HG03432 (cell line): ENCODE data around the gene UNC5A.

Experiments used
- ATAC-seq: cut with Tn5 transposase; IDR thresholded peaks from one replicate; pipeline ENCODE4 v1.9.1; 2021; ENCODE audit warnings: mild to moderate bottlenecking, moderate library complexity; ENCODE audit not compliant: unreplicated experiment

Gene UNC5A

DNA sequence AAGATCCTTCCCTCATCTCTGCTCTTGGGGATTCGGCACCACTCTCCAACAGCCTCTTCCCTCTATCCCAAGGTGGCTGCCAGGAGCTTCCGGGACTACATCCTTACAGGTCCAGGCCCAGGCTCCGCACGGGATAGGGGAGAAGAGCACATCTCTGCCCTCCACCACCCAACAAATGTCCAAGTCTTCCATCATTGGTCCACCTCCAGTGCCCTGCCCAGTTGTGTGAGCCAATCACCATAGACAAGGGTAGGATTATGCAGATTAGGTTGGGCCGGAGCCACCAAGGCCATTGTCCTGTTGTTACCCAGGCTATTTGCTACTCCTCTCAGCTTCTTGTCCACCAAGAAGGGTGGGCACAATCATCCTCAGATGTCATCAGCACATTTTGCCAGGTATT lies 9.1 kb downstream of the UNC5A start:
- no peak for ATAC-seq

DNA sequence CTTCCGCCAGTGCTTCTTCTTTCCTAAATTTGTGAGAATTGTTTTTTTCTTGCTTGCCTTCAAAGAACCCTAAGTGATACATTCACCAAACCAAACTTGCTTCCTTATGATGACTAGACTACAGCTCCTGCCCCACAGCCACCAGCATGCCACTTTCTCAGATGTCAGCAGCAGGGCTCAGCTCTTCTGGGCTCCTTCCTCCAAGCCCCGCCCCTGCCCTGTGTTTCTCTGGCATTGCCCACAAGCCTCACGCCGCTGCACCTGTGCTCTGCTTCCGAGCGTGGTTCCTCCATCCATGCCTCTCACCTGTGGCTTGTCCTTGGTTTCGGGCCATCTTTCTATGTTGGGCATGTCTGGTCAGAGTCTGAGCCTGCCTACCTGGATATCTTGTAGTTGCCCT lies 10.6 kb downstream of the UNC5A start:
- no peak for ATAC-seq

DNA sequence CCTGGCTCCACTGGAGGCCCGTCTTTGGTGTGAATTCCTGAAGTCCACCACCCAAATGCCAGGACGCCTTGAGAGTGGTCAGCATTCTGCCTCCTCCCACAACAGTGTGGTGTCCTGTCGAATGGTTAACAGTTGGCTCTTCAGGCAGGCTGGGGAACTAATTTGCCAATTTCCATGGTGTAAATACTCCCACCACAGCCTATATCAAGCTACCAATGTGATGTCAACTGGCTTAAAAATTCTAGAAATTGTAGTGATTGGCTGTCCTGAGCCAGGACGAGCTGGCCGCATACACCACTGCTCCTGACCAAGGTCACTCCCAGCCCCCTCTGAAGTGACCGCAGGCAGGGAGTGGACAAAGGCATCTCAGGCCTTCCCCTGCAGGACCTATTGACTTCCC lies 11.1 kb downstream of the UNC5A start:
- no peak for ATAC-seq

DNA sequence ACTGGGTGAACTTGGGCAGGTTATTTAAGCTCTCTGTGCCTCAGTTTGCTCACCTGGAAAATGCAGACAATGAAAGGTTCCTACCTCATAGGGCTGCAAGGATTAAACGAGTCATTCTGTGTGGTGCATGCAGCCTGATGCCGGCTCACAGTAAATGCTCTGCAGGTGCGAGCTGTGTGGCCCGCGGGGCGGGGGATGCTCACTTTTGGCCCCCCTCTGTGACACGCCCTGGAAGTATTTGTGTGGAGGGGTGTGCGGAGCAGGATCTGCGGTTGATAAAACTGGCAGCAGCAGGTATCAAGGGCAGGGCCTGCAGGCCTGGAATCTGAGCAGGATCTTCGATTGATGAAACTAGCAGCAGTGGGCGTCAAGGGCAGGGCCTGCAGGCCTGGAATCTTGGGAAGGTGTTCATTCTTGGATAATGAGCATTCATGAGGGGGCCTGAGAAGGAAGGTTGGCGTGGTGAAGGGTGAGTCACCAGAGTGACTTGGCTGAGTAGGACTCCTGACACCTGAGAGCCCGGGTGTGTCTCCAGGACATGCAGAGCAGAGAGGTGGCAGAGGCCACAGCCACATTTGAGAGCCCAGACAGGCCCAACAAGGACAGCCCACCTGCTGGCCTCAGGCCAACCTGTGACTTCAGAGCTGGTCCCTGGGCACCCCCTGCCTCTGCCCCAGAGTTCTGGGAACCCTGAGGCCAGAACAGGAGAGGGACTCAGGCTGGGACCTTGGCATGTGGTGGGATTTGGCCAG lies 11.9 kb downstream of the UNC5A start:
- no peak for ATAC-seq

DNA sequence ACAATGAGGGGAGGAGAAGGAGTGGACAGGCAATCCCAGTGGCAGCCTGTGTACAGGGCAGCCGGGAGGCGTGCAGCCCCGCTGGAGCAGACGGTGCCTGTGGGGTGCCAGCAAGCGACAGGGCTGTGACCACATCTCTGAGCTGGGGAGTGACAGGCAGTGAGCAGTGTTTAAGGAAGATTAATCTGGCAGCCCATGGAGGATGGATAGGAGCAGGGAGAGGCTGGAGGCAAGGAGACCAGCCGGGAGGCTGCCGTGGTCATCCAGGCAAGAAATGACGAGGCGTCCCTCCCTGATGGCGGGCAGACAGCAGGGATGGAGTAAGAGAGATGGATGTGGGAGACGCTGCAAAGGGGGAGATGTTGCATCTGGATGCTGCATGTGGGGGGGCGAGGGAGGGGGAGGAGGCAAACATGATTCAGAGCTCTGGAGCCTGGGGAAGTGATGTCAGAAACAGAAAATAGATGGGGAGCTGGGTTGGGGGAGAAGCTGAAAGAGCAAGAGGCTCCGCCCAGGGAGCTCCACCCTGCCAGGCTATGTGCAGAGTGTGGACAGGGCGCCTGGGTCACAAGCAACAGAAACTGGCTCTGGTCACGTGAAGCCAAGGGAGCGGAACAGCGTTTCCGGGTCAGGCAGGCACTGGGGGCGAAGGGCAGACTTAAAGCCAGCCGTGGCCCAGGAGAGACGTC lies 12.6 kb downstream of the UNC5A start:
- no peak for ATAC-seq

DNA sequence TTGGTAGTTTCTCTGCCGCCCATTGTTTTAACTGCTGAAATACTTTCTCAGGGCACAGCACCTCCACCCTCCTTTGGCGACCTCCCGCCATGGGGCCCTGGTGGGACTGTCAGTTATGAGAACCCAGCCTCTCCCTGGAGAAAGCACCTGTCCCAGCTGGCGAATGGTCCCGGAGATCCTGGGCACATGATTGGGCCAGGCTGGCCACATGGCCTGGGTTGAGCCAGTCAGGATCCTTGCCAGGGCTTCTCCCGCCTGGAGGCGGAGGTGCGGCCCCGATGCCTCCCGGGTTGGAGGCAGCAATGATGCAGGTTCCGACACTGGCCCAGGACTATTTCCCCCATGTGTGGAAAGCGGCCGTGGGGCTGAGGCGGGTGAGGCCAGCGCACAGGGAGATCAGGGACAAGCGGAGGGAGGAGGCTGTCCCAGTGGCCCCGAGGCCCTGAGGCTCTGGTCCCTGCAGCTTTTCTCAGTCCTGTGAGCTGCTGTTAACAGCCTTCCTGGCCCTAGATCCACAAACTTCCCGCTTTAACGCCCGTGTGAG lies 13.6 kb downstream of the UNC5A start:
- no peak for ATAC-seq

DNA sequence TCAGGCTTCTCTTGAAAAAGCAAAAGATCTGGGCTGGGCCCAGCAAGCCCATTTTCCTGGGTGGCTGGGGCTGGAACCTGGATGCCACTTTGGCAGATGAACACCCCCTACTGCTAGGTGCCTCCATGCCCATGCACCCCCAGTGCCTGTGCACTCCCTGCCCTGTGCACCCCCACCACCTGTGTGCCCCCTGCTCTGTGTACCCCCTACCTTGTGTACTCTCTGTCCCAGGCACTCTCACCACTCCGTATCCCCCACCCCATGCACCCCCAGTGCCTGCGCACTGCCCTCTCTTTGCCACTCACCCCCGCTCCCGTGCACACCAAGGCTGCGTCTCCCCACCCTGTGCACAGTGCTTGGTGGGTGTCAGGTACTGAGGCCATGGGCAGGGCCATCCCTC lies 14.2 kb downstream of the UNC5A start:
- no peak for ATAC-seq

DNA sequence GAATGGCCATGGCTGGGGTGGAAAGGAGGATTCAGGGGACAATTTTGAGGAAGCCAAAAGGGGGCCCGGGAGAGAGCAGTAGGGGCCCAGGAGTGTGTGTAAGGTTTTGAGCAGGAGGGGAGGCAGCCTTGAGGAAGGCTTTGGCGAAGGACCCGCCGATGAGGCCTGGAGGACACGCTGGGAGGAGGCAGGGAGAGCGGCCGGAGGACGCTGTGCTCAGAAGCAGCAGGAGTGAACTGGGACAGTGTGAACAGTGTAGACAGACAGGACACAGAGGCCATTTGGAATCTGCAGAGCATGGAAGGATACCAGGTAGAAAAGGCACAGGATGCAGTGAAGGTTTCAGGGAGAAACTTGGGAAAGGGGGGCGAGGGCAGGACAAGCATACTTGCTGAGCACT lies 14.9 kb downstream of the UNC5A start:
- no peak for ATAC-seq

DNA sequence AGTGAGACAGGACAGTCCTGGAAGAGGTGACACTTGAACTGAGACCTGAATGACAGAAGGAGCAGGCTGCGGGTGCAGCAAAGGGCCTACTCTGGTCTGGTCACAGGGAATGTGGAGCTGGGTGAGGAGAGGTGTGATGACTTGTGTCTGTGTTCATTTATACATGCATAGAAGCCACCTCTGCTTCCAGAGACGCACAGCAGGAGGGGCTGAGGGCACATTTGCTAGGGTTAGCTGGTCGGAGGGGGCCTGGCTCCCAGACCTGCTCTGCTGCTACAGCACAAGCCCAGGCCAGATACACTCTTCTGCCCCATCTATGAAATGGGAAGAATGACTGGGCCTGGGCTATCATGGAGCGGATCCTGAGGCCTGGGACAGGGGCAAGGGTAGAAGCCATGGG lies 15.6 kb downstream of the UNC5A start:
- no peak for ATAC-seq

DNA sequence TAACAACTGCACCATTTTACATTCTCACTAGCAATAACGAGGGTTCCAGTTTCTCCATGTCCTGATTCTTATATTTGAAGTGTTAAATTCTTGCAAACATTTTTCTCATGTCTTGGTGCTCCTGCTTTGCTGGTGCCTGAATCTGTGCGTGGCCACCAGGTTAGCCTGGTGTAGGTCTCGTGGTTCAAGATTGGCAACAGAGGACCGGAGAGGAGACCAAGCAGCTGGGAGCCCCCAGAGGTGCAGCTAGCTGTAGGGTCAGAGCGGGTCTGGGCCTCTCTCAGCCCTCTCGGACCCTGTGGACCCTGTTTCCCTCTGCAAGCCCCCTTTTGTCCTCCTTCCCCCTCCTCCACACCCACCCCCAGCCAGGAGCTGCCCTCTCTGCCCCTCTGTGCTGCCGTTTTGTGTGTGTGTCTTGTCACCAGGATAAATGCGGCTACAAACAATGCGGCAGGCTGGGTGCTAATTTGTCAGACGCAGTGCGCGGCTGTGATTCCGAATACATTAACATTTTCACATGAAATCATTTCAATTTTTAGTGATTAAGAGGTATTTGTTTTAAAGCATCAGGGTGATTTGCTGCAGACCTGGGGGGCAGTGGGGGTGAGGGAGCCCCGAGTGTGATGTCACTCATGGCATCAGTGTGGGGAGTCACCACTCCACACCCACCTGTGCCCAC lies 17.5 kb downstream of the UNC5A start:
- ATAC-seq: no peak

DNA sequence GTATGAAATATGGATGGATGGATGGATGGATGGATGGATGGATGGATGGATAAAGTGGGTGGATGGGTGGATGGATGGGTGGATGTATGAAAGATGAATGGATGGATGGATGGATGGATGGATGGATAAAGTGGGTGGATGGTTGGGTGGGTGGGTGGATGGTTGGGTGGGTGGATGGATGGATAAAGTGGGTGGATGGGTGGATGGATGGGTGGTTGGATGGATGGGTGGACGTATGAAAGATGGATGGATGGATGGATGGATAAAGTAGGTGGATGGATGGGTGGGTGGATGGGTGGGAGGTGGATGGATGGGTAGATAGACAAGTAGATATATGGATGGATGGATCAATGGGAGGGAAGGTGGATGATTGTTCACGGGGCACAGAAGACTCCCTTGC lies 19.0 kb downstream of the UNC5A start:
- no peak for ATAC-seq

DNA sequence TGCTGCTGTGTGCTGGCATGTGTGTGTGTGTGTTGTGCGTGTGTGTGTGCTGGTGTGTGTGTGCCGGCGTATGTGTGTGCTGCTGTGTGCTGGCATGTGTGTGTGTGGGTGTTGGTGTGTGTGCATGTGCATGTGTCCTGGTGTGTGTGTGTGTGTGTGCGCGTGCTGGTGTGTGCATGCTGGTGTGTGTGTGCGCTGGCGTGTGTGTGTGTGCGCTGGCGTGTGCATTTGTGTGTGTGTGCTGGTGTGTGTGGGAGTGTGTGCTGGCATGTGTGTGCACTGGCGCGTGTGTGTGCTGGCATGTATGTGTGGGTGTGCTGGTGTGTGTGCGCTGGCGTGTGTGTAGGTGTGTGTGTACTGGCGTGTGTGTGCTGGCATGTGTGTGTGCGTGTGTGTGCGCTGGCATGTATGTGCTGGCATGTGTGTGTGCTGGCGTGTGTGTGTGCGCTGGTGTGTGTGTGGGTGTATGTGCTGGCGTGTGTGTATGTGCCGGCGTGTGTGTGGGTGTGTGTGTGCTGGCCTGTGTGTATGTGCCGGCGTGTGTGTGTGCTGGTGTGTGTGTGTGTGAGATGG lies 20.1 kb downstream of the UNC5A start:
- ATAC-seq: no peak

DNA sequence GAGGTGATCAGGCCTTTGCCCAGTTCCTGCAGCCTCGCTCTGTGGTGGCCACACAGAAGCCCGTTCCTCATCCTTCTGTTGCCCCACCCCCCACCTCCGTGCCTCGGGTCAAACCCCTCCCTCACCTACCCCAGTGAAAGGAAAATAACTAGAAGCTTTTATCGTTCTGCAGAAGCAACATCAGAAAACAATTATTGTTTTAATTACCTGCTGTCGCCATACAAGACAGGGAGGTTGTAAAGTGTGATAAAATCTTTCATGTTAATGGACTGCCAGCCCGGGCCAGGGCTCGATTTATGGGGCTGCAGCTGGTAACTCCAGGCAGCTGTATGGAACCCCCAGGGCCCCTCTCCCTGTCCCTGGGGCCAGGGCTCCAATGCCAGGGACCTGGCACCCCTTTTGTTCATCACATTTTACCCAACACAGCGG lies 20.6 kb downstream of the UNC5A start:
- no peak for ATAC-seq

DNA sequence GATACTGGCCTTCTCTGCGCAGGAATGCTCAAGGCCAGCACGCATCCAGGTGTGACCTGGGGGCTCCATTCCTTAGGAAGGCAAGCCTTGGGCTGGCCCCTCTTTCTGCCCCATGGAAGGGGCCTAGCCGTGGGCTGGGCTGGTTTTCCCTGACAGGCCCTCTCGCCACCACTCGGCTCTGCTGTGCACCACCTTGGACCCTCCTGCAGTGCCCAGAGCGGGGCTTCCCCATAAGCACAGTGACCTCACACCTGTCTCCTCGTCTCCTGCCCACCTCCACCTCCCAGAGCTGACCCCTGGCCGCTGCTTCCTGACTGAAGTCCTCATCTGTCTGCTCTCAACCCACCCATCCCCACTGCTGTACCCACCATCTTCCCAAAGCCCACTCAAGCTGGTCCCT lies 21.1 kb downstream of the UNC5A start:
- no peak for ATAC-seq

DNA sequence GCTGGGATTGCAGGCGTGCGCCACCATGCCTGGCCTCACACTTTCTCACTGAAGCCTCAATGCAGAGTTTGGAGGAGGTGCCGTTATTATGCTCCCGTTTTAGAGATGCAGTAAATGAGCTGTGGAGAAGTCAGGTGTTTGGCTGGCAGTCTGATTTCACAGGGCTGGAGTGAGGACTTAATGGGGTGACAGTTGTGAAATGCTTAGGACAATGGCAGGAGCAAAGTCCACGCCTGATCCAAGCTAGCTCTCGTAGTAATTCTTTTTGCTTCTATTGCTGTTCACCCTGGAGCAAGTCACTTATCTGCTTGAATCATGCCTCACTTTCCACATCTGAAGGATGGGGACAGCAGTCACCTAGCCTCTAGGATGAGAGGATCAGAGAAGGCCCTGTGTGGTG lies 21.8 kb downstream of the UNC5A start:
- no peak for ATAC-seq

DNA sequence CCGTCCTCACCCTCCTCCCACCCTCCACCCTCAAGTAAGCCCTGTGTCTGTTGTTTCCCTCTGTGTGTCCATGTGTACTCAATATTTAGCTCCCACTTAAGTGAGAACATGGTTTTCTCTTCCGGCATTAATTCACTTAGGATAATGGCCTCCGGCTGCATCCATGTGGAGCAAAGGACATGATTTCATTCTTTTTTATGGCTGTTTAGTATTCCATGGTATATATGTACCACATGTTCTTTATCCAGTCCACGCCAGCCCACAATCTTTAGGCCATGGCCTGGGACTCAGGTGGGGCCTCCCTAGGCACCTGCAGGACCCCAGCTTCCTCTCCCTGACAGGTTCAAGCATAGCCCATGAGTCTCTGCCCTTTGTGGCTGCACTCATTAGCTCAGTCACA lies 22.9 kb downstream of the UNC5A start:
- ATAC-seq: no peak

DNA sequence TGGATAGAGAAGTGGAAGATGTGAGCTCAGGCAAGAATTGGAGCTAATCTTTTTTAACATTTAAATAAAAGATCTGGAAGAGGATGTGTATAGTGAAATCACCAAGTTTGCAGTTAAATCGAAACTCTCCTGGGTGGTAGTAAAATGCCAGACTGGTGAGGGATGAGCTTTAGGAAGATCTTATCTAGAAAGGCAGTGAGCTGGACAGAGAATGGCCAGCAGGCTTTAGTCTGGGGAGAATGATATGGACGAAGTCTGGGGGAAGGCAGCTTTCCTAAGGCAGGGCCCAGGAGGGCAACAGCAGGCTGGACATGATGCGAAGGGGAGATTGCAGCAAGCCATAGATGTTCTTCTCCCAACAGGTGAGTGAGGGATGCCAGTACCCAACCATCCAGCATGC lies 25.6 kb downstream of the UNC5A start:
- no peak for ATAC-seq

DNA sequence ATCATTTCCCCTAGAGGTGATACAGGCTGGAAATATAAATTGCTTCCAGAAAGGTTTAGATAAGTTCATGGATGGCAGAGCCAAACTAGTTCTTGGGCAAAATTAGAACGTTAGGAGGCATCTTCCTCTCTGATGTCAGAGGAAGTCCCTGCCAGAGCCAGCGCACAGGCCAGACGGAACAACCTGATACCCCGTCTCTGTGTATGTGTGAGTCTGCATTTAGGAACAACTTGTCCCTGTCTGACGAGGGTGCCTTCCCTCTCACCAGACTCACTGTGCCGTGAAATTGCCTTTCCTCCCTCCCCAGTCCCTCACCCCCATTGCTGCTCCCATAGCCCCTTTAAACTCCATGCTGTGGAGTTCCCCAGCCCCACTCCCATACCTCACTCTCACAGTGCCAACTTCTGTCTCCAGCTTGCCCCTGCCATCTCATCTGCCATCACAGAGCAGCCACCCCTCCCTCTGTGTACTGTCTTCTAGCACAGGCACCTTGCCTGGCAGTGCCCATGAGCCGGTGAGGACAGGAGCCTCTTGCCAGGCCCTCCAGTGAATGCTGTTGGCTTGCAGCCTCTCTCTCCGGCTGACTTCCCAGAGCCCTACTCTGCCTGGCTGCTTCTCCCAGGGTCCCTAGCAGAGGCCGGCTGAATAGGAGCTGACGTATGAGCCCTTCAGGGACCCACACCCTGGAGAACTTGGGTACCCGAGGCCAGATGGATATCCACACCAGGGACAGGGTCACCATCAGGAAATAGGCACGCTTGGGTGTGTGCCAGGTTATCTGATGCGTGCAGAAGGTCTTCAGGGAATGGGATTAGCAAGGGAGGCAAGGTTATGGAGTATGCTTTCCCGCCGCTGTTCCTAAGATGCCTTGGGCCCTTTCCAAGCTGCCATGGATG lies 26.7 kb downstream of the UNC5A start:
- ATAC-seq: no peak

DNA sequence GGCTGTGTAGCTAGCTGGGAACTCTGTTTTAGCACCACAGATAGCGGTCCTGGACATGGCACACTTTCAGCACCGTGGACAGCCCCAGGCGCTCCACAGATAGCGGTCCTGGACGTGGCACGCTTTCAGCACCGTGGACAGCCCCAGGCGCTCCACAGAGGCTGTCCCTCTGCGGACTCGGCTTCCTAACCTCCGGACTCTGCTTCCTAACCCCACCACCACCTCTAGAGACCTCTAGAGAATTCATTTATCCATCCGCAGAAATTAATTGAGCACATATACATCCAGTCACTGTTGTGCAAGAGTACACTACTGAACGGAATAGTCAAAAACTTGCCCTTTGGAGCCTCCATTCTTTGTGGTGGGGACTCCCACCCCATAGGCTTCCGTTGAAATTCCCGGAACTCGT lies 27.4 kb downstream of the UNC5A start:
- ATAC-seq: no peak

DNA sequence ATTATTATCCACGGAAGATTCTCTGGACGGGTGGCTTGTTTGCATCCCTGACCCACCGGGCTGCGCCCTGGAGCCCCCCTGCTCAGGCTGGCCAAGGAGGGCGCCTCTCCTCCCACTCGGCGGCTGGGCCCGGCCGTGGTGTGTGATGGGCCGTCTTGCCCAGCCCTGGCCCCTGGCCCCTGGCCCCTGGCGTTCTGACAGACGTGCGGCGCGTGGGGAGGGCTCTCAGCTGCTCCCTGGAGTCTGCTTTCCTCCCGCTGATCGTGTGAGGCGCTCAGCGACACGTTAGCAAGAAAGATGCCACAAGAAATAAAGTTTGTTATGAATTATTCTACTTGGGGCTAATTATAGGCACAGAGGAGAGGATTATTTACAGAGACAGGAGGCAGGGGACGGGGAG lies 33.3 kb downstream of the UNC5A start:
- ATAC-seq: no peak

DNA sequence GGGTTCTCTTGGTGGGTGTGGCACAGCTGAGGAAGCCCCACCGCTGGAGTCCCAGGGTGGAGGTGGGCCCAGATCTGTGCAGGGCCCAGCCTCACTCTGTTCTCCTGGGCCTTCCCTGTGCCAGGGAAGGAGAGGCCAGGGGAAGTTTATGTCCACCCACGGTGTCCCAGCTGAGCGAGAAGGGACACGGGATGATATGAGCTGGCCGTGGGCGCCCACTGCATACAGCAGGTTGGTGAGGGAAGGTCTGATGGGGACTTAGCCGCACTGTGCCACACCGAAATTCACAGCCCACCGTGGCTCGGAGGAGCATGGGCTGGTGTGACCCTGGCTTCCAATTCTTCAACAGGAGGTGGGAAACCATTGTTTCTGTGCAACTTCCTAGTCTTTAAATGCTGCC lies 33.9 kb downstream of the UNC5A start:
- no peak for ATAC-seq
